Uterus (tissue), 2 donors: ENCODE results near the gene GSN.

Experiments used
- POLR2A ChIP-seq, 2 donors: fragments of 450-650 bp; IDR thresholded peaks; one replicate each; pipeline ENCODE4 v1.6.1; 2016; ENCODE audit warnings: antibody characterized with exemption in 2 of 2, mild to moderate bottlenecking in 1 of 2, moderate library complexity in 1 of 2
- TF ChIP-seq, protein P1 (sequence below), 4 experiments: fragments of 200-600 bp in 2 of 4; fragments of 450-650 bp in 2 of 4; sonication (generic) in 2 of 4; IDR thresholded peaks; one replicate each; pipeline ENCODE4 v1.5.1; 2016 to 2019; ENCODE audit warnings: antibody characterized with exemption in 4 of 4, mild to moderate bottlenecking in 2 of 4, moderate library complexity in 1 of 4

DNA sequence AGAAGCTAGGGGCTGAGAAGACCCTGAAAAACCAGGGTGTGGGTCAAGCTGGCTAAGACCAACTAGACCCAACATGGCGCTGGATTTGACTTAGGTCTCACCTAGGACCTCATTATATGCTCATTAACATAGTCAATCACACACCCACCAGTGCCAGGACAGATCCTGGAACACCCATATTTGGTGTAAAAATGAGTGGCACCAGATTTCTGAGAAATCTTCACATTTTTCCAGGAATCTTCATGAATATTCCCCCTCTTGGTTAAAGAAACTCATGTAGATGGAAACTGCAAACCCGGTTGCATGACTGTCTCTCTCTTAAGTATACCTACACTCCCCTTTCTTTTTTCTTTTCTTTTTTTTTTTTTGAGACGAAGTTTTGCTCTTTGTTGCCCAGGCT lies 48.4 kb upstream of the GSN start:
- TF ChIP-seq, protein P1, sequence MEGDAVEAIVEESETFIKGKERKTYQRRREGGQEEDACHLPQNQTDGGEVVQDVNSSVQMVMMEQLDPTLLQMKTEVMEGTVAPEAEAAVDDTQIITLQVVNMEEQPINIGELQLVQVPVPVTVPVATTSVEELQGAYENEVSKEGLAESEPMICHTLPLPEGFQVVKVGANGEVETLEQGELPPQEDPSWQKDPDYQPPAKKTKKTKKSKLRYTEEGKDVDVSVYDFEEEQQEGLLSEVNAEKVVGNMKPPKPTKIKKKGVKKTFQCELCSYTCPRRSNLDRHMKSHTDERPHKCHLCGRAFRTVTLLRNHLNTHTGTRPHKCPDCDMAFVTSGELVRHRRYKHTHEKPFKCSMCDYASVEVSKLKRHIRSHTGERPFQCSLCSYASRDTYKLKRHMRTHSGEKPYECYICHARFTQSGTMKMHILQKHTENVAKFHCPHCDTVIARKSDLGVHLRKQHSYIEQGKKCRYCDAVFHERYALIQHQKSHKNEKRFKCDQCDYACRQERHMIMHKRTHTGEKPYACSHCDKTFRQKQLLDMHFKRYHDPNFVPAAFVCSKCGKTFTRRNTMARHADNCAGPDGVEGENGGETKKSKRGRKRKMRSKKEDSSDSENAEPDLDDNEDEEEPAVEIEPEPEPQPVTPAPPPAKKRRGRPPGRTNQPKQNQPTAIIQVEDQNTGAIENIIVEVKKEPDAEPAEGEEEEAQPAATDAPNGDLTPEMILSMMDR (IDR thresholded peaks at IDR 0.05), result no peak
- TF ChIP-seq POLR2A (IDR thresholded peaks at IDR 0.05), result no peak
